H9 (cell line): ENCODE measurements around the gene FHOD3. TPM values are rescaled to one million over a fixed set of nuclear protein-coding genes. Genes with fewer than 3 reads are reported as not detected.

ENCODE experiments used
- DNase-seq: peaks from one replicate; pipeline ENCODE4 v3.0.0-alpha.2; 2017
- H2AFZ ChIP-seq: one replicate; pipeline ENCODE4 v1.6.1; 2013; ENCODE audit warnings: mild to moderate bottlenecking, low read length, control low read depth, moderate library complexity
- H2AK5ac ChIP-seq: 2 replicates; pipeline ENCODE4 v1.6.1; 2013; ENCODE audit warnings: low read length, control low read depth, mixed read lengths; ENCODE audit not compliant: insufficient read length
- H2BK120ac ChIP-seq: one replicate; pipeline ENCODE4 v1.6.1; 2013; ENCODE audit warnings: low read depth, mild to moderate bottlenecking, low read length, control low read depth, inconsistent platforms; ENCODE audit not compliant: poor library complexity, severe bottlenecking
- H2BK12ac ChIP-seq: 2 replicates; pipeline ENCODE4 v1.6.1; 2013; ENCODE audit warnings: low read length, control low read depth, mixed read lengths, low read depth; ENCODE audit not compliant: insufficient read length
- H2BK15ac ChIP-seq: 2 replicates; pipeline ENCODE4 v1.6.1; 2013; ENCODE audit warnings: low read depth, low read length, control low read depth
- H2BK20ac ChIP-seq: one replicate; pipeline ENCODE4 v1.6.1; 2013; ENCODE audit warnings: low read depth, mild to moderate bottlenecking, low read length, control low read depth, inconsistent platforms; ENCODE audit not compliant: poor library complexity, severe bottlenecking
- H2BK5ac ChIP-seq: 2 replicates; pipeline ENCODE4 v1.6.1; 2013; ENCODE audit warnings: low read length, control low read depth, mixed read lengths; ENCODE audit not compliant: insufficient read length
- H3K14ac ChIP-seq: 2 replicates; pipeline ENCODE4 v1.6.1; 2013; ENCODE audit warnings: low read length, control low read depth; ENCODE audit not compliant: insufficient read depth
- H3K18ac ChIP-seq: 2 replicates; pipeline ENCODE4 v1.6.1; 2013; ENCODE audit warnings: low read depth, mild to moderate bottlenecking, mixed read lengths, low read length, control low read depth; ENCODE audit not compliant: insufficient read length
- H3K23ac ChIP-seq: 2 replicates; pipeline ENCODE4 v1.6.1; 2013; ENCODE audit warnings: low read length, control low read depth, mixed read lengths, low read depth; ENCODE audit not compliant: insufficient read length
- H3K23me2 ChIP-seq: 2 replicates; pipeline ENCODE4 v1.6.1; 2013; ENCODE audit warnings: low read depth, mild to moderate bottlenecking, mixed read lengths, low read length, control low read depth; ENCODE audit not compliant: insufficient read length, poor library complexity, severe bottlenecking
- H3K27ac ChIP-seq: 2 replicates; pipeline ENCODE4 v1.5.1; 2013; ENCODE audit warnings: low read length, control low read depth, mixed read lengths, low read depth; ENCODE audit not compliant: insufficient read length
- H3K27me3 ChIP-seq: 2 replicates; pipeline ENCODE4 v1.6.1; 2013; ENCODE audit warnings: low read length, control low read depth, inconsistent platforms; ENCODE audit not compliant: insufficient read depth
- H3K4ac ChIP-seq: 2 replicates; pipeline ENCODE4 v1.6.1; 2013; ENCODE audit warnings: low read depth, mild to moderate bottlenecking, control low read depth, inconsistent platforms, low read length, moderate library complexity
- H3K4me1 ChIP-seq: 2 replicates; pipeline ENCODE4 v1.6.1; 2013; ENCODE audit warnings: low read length, control low read depth, inconsistent platforms; ENCODE audit not compliant: insufficient read depth
- H3K4me2 ChIP-seq: 2 replicates; pipeline ENCODE4 v1.6.1; 2013; ENCODE audit warnings: low read length, control low read depth, mixed read lengths; ENCODE audit not compliant: insufficient read length, insufficient read depth
- H3K56ac ChIP-seq: 2 replicates; pipeline ENCODE4 v1.6.1; 2013; ENCODE audit warnings: low read depth, mild to moderate bottlenecking, mixed read lengths, low read length, control low read depth; ENCODE audit not compliant: insufficient read length
- H3K79me1 ChIP-seq: 2 replicates; pipeline ENCODE4 v1.6.1; 2013; ENCODE audit warnings: low read depth, mild to moderate bottlenecking, moderate library complexity, low read length, control low read depth, inconsistent platforms; ENCODE audit not compliant: insufficient read depth, poor library complexity, severe bottlenecking
- H3K79me2 ChIP-seq: 2 replicates; pipeline ENCODE4 v1.6.1; 2013; ENCODE audit warnings: low read length, control low read depth, inconsistent platforms; ENCODE audit not compliant: insufficient read depth
- H3K9ac ChIP-seq: 2 replicates; pipeline ENCODE4 v1.6.1; 2013; ENCODE audit warnings: low read length, control low read depth, mixed read lengths; ENCODE audit not compliant: insufficient read length; ENCODE audit errors: extremely low read depth
- H3K9me3 ChIP-seq: one replicate; pipeline ENCODE4 v1.6.1; 2013; ENCODE audit warnings: low read depth, low read length, inconsistent platforms; ENCODE audit not compliant: control insufficient read depth
- H3T11ph ChIP-seq: one replicate; pipeline ENCODE4 v1.6.1; 2013; ENCODE audit warnings: mild to moderate bottlenecking, low read length, control low read depth, inconsistent platforms
- H4K20me1 ChIP-seq: one replicate; pipeline ENCODE4 v1.6.1; 2013; ENCODE audit not compliant: control insufficient read depth, insufficient read length, insufficient read depth
- H4K5ac ChIP-seq: 2 replicates; pipeline ENCODE4 v1.6.1; 2013; ENCODE audit warnings: low read depth, mild to moderate bottlenecking, mixed read lengths, low read length, control low read depth; ENCODE audit not compliant: insufficient read length
- H4K8ac ChIP-seq: replicated peaks from 2 replicates; pipeline ENCODE4 v1.6.1; 2013; ENCODE audit warnings: low read length, control low read depth, mixed read lengths, low read depth; ENCODE audit not compliant: insufficient read length
- H4K91ac ChIP-seq: 2 replicates; pipeline ENCODE4 v1.6.1; 2013; ENCODE audit warnings: low read depth, mild to moderate bottlenecking, moderate library complexity, mixed read lengths, low read length, control low read depth; ENCODE audit not compliant: insufficient read length
- H3K27ac Mint-ChIP-seq, 3 experiments: 2 replicates in 2 of 3; 3 replicates in 1 of 3; pipeline ENCODE4 v1.8.0; 2020 to 2021; ENCODE audit warnings: mixed read lengths in 3 of 3, mild to moderate bottlenecking in 1 of 3, moderate library complexity in 1 of 3
- H3K27me3 Mint-ChIP-seq: 2 replicates; pipeline ENCODE4 v1.8.0; 2021; ENCODE audit warnings: low read depth, mild to moderate bottlenecking, moderate library complexity, mixed read lengths
- H3K36me3 Mint-ChIP-seq, 3 experiments: 2 replicates in 2 of 3; 3 replicates in 1 of 3; pipeline ENCODE4 v1.8.0; 2020 to 2021; ENCODE audit warnings: low read depth in 3 of 3, mixed read lengths in 3 of 3; ENCODE audit not compliant: insufficient read depth in 1 of 3
- H3K4me1 Mint-ChIP-seq, 2 experiments: 2 replicates each; pipeline ENCODE4 v1.8.0; 2020; ENCODE audit warnings: mixed read lengths in 2 of 2
- H3K4me3 Mint-ChIP-seq, 2 experiments: 2 replicates in 1 of 2; 3 replicates in 1 of 2; pipeline ENCODE4 v1.8.0; 2020 to 2021; ENCODE audit warnings: mild to moderate bottlenecking in 2 of 2, mixed read lengths in 2 of 2, moderate library complexity in 1 of 2
- H3K9me3 Mint-ChIP-seq, 2 experiments: 2 replicates in 1 of 2; 3 replicates in 1 of 2; pipeline ENCODE4 v1.8.0; 2020; ENCODE audit warnings: mild to moderate bottlenecking in 2 of 2, mixed read lengths in 2 of 2, moderate library complexity in 1 of 2
- CTCF ChIP-seq: fragments of 200-600 bp; sonication (generic); conservative IDR thresholded peaks from 3 replicates; pipeline ENCODE4 v1.8.0; 2021; ENCODE audit warnings: antibody characterized with exemption, mild to moderate bottlenecking
- WGBS: extraction: QIAGEN DNeasy Blood & Tissue Kit; methylation state at CpG from one replicate; pipeline ENCODE4 v1.1.7; 2013; ENCODE audit warnings: missing lambda C conversion rate, low lambda C conversion rate, mixed read lengths; ENCODE audit not compliant: insufficient read length; ENCODE audit errors: extremely low coverage; 5-methylcytosine and 5-hydroxymethylcytosine counted together
- total RNA-seq: library from RNA; stranded (reverse); gene quantifications from 2 replicates; pipeline ENCODE4 v1.2.1, GENCODE V29; 2021

Gene FHOD3
- total RNA-seq, 1 experiment from 2014 or later: 8.0 TPM

GRCh38 chr18:36326771-36327170 is 29.3 kb downstream of the FHOD3 start:
- H3K56ac ChIP-seq: no peak overlapping the region
- no peak for TF ChIP-seq CTCF
- H3K9ac ChIP-seq: no peak overlapping the region
- DNase-seq: no peak
- H4K8ac ChIP-seq: no peak overlapping the region
- no peaks in the 10 kb centered on the region for H4K20me1 ChIP-seq
- H3K79me2 ChIP-seq: no peaks in the 10 kb centered on the region
- no peak overlapping the region for H3K4me2 ChIP-seq
- no peaks in the 10 kb centered on the region for H3K27me3 ChIP-seq
- H3K27ac ChIP-seq: no peak overlapping the region
- no peak overlapping the region for H4K91ac ChIP-seq
- no peak overlapping the region for H3K27ac Mint-ChIP-seq
- no peak overlapping the region for H4K5ac ChIP-seq
- no peaks in the 10 kb centered on the region for H3K9me3 ChIP-seq
- H3K4me1 ChIP-seq: peaks cover 2% of the 10 kb centered on the region; the same call in 1 of the 2 replicates
- peaks cover 31 to 40% of the 10 kb centered on the region in 2 experiments for H3K4me1 Mint-ChIP-seq
- no peak overlapping the region for H2BK12ac ChIP-seq
- H3K4ac ChIP-seq: no peak overlapping the region
- no peak overlapping the region for H2BK120ac ChIP-seq
- H3T11ph ChIP-seq: no peak overlapping the region
- no peak overlapping the region for H2AK5ac ChIP-seq
- H3K18ac ChIP-seq: no peak overlapping the region
- no peak overlapping the region for H3K14ac ChIP-seq
- H2BK15ac ChIP-seq: no peak overlapping the region
- no peak overlapping the region for H2BK5ac ChIP-seq
- no peak overlapping the region for H2BK20ac ChIP-seq
- no peaks in the 10 kb centered on the region for H3K23me2 ChIP-seq
- H3K23ac ChIP-seq: no peak overlapping the region
- no peak overlapping the region for H2AFZ ChIP-seq
- H3K27me3 Mint-ChIP-seq: peaks cover 4% of the 10 kb centered on the region
- H3K36me3 Mint-ChIP-seq: peaks cover 0 to 5% (median 4%) of the 10 kb centered on the region in 3 experiments; a peak in 3 of 7 replicates
- H3K79me1 ChIP-seq: no peaks in the 10 kb centered on the region
- WGBS: no CpG with 5 or more reads among the region's 6 CpGs
- no peak overlapping the region for H3K4me3 Mint-ChIP-seq
- no peaks in the 10 kb centered on the region for H3K9me3 Mint-ChIP-seq
